B cell (primary cell): ENCODE data around the gene PTER.

ENCODE experiments used
- CTCF ChIP-seq: fragments of 200-600 bp; IDR thresholded peaks from one replicate; pipeline ENCODE4 v1.8.0; 2022; ENCODE audit warnings: antibody characterized with exemption, mild to moderate bottlenecking
- EZH2 ChIP-seq: IDR thresholded peaks from 2 replicates; pipeline ENCODE4 v1.6.1; 2012; ENCODE audit warnings: borderline replicate concordance, low read depth, mild to moderate bottlenecking, moderate library complexity, low read length; ENCODE audit not compliant: insufficient read depth, poor library complexity, severe bottlenecking

DNA sequence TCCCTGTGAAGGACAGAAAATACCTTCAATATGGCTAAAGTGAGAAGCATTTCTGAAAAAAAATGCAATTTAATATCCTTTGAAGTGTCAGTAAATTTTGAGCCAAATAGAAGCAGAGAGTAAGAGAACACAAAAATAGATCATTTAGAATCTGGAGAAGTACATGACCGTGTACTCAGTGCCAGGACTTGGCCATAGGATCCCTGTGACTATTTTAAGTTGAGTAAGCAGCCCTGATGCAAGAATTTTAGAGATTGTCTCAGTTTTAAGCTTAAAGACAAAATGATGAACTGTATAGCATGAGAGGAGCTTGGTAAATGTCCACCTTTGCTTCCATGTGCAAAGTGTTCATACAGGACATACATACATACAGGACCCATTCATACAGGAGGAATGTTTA, 2.5 kb downstream of the PTER start:
- TF ChIP-seq CTCF (no peak), EZH2 (no peak)
